Left cardiac atrium (tissue), 4 donors: ENCODE results near the gene HOXA2. TPM values are rescaled to one million over a fixed set of nuclear protein-coding genes. Genes with fewer than 3 reads are reported as not detected.

ENCODE experiments used
- ATAC-seq, 2 donors: fragments of 200-7000 bp; cut with Tn5 transposase; one replicate each; pipeline ENCODE4 v1.9.1; 2020; ENCODE audit warnings: mild to moderate bottlenecking in 2 of 2, moderate library complexity in 2 of 2
- DNase-seq: peaks from one replicate; pipeline ENCODE4 v3.0.0-alpha.2; 2020
- intact Hi-C, 2 donors: fragments of 100-400 bp; cut with DNase I; formaldehyde crosslinking; loops; one replicate each; pipeline versions ENCODE4 v1.14.1 to v1.15.1; 2022 to 2023
- total RNA-seq, 2 donors: library from RNA; stranded (reverse); fragmentation: NEBNext Ultra II Directional; extraction: Animal tissue kit (Norgen Biotek cat#: 25700); gene quantifications; one replicate each; pipeline ENCODE4 v1.2.1, GENCODE V29; 2021
- donor health status: DM: no; HTN: yes; CAD: no.
- donor health status: DM: no; HTN: yes; CAD: no; lungs with severe emphysema.
- donor health status: DM: yes; HTN: yes; CAD: no.
- donor health status: Dilated cardiomyopathy.

The HOXA2 gene
- total RNA-seq, 2 donors from 2014 or later, result 0.13 to 0.38 TPM

GRCh38 chr7:27093184-27093895, 9.1 kb downstream of the HOXA2 start:
- ATAC-seq (no peak), DNase-seq (no peak)
- intact Hi-C loops, result no loop called here

GRCh38 chr7:27092819-27093110, 9.7 kb downstream of the HOXA2 start:
- no peak for DNase-seq
- no peak for ATAC-seq
- intact Hi-C loops, result no loop called here

- intact Hi-C loops, result no loop called here
- ATAC-seq, result no peak
- DNase-seq, result no peak
Observed at GRCh38 chr7:27091941-27092818, 10.3 kb downstream of the HOXA2 start.

- ATAC-seq (no peak), DNase-seq (no peak)
- intact Hi-C loops, result no loop called here
Observed at GRCh38 chr7:27091105-27091504, 11.4 kb downstream of the HOXA2 start.

- DNase-seq (no peak), ATAC-seq (no peak)
- intact Hi-C loops, result no loop called here
Observed at GRCh38 chr7:27088002-27088922, 14.2 kb downstream of the HOXA2 start.

GRCh38 chr7:27083646-27084045, 18.8 kb downstream of the HOXA2 start:
- intact Hi-C loops, result no loop called here
- no peak for DNase-seq
- ATAC-seq, result no peak

- intact Hi-C loops, result no loop called here
- ATAC-seq (no peak), DNase-seq (no peak)
Observed at GRCh38 chr7:27082171-27082570, 20.3 kb downstream of the HOXA2 start.

- ATAC-seq (no peak), DNase-seq (no peak)
- intact Hi-C loops, result no loop called here
Observed at GRCh38 chr7:27080844-27081436, 21.5 kb downstream of the HOXA2 start.

- no peak for ATAC-seq
- intact Hi-C loops, result no loop called here
- DNase-seq, result no peak
Observed at GRCh38 chr7:27079234-27079975, 23.1 kb downstream of the HOXA2 start.

GRCh38 chr7:27078616-27079233, 23.8 kb downstream of the HOXA2 start:
- ATAC-seq (no peak), DNase-seq (no peak)
- intact Hi-C loops, result no loop called here

- DNase-seq, result no peak
- intact Hi-C loops, result no loop called here
Observed at GRCh38 chr7:27073076-27073475, 29.4 kb downstream of the HOXA2 start.

GRCh38 chr7:27071622-27072390, 30.7 kb downstream of the HOXA2 start:
- no peak for DNase-seq
- no peak for ATAC-seq
- intact Hi-C loops, result no loop called here

More at GRCh38 chr7:27073076-27073475, 29.4 kb downstream of the HOXA2 start:
- ATAC-seq, result no peak

GRCh38 chr7:27068259-27068658, 34.2 kb downstream of the HOXA2 start:
- no peak for DNase-seq
- intact Hi-C loops, result no loop called here
- no peak for ATAC-seq

GRCh38 chr7:27066148-27066547, 36.3 kb downstream of the HOXA2 start:
- intact Hi-C loops, result no loop called here
- no peak for DNase-seq
- no peak for ATAC-seq

GRCh38 chr7:27065709-27066108, 36.8 kb downstream of the HOXA2 start:
- ATAC-seq, result no peak
- intact Hi-C loops, result no loop called here
- DNase-seq, result no peak

GRCh38 chr7:27064661-27065060, 37.8 kb downstream of the HOXA2 start:
- no peak for ATAC-seq
- intact Hi-C loops, result no loop called here
- DNase-seq, result no peak

- intact Hi-C loops, result no loop called here
- no peak for DNase-seq
- ATAC-seq, result no peak
Observed at GRCh38 chr7:27064159-27064558, 38.3 kb downstream of the HOXA2 start.

- no peak for DNase-seq
- no peak for ATAC-seq
- intact Hi-C loops, result no loop called here
Observed at GRCh38 chr7:27062946-27063345, 39.5 kb downstream of the HOXA2 start.
